A549 treated with AZD2906 at 1 μM for 4 hours (cell line): ENCODE measurements around the gene NAGA. TPM values are rescaled to one million over a fixed set of nuclear protein-coding genes. Genes with fewer than 3 reads are reported as not detected.

Experiments
- total RNA-seq: library from RNA; stranded (reverse); fragments of 200-300 nt; extraction: Qiagen RNA extraction; gene quantifications from 5 replicates; pipeline ENCODE4 v1.2.3, GENCODE V29; 2022

NAGA gene
- total RNA-seq, result 6.1 to 7.2 TPM (median 7.2 TPM) in 5 replicates

GRCh38 chr22:42070517-42071422 is at the start of gene NAGA:
NAGA (minus strand) TSS chr22:42070812; CDS start chr22:42070297, 515 bp downstream.

GRCh38 chr22:42090596-42091454 is 20.2 kb upstream of the NAGA start, which contains the start of gene NDUFA6:
NDUFA6 (minus strand) TSS chr22:42090772; CDS start chr22:42090744, 28 bp downstream.

DNA sequence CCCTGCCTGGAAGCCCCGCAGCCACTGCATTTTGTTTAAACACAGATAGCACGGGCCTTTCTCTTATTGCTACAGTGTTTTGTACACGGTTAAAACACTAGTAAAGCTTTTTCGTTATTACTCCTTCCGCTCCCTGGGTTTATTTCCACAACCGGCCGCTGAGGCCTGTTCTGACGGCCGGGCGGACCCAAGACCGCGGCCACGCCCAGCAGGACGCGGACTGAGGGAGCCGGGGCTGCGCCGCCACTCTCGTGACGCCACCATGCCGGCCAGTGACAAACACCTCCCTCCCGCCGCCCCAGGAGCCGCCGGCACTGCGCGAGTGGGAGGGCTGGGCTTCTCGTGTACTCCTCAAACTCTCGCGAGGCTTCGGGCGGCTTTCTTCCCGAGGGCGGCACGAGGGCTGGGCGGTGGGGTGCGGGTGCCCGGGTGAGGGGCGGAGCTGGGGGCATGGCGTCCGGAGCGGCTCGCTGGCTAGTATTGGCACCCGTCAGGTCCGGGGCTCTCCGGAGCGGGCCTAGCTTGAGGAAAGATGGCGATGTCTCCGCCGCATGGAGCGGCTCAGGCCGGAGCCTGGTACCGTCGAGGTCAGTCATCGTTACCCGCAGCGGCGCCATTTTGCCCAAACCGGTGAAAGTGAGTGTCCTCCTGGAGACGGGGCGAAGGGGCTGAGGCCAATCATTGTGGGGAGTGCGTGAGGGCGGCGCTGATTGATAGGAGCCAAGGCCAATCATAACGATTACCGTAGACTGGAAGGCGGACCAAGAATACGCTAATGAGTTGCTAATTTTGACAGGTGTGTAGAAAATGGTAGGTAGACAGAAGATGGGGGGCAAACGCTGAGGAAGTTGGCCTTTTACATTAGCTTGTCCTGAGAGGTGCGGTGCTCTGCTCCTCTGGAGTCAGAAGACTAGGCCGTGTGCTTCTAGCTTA is 9.0 kb upstream of the NAGA start, which contains the start of gene SMDT1:
Gene SMDT1 (plus strand): TSS at position 382 of the 933 bp plus-strand sequence. CDS start 69 bp downstream, at position 451.

DNA sequence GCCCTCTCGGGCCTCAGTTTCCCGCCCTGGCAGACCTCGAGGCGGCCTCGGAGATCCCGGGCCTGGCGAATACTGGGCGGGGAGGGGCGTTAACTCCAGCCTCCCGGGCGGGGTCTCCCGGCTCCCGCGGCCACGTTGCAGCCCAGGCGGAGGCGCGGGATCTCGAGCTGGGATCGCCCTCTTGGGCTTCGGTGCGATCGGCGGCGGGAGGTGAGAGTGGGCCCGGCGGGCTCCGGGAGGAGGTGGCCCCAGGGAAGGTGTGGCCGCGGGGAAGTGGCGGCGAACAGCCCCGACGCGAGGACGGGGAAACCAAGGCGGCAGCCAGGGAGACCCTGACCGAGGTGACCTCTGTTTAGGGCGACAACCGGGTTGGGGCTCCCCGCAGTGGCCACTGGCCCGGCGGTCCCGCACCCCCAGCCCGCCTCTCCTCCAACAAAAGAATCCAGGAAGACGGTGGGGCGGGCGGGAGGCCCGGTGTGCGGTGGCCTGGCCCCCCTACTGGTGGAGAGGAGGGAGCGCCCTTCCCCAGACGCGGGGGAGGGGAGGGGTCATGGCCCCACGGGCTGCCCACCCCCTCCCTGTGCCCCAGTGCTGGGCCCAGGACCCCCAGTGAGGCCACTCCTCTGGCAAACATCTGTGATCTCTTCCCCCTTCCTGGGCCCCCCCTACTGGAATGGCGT is 3.7 kb upstream of the NAGA start, which contains the start of gene PHETA2:
Gene PHETA2 (plus strand): TSS at position 117 of the 680 bp plus-strand sequence. CDS start 3,046 bp downstream, outside the sequence.

Other genes starting within 250 kb of the NAGA start
- gene SREBF2, start 237.7 kb downstream of the NAGA start, total RNA-seq, result 24.7 to 30.4 TPM (median 28.5 TPM) in 5 replicates
- gene SHISA8, start 155.7 kb downstream of the NAGA start, total RNA-seq, result 0.18 to 0.30 TPM (median 0.23 TPM) in 4 of 5 replicates, not detected in the other
- 0.12 to 0.23 TPM (median 0.14 TPM) in 5 replicates for gene TNFRSF13C, start 144.0 kb downstream of the NAGA start, total RNA-seq
- gene CENPM, start 123.7 kb downstream of the NAGA start, total RNA-seq, result 27.0 to 40.5 TPM (median 35.9 TPM) in 5 replicates
- gene SEPTIN3, start 101.4 kb downstream of the NAGA start, total RNA-seq, result 0.90 to 1.2 TPM (median 1.1 TPM) in 5 replicates
- 0.06 to 0.13 TPM (median 0.06 TPM) in 4 of 5 replicates, not detected in the other for gene WBP2NL, start 72.0 kb downstream of the NAGA start, total RNA-seq
- gene PHETA2, start 3.4 kb upstream of the NAGA start, total RNA-seq, result not detected in 5 replicates
- gene SMDT1, start 8.9 kb upstream of the NAGA start, total RNA-seq, result 23.0 to 45.8 TPM (median 40.7 TPM) in 5 replicates
- gene NDUFA6, start 20.0 kb upstream of the NAGA start, total RNA-seq, result 60.4 to 69.1 TPM (median 63.5 TPM) in 5 replicates
- 0.30 to 0.70 TPM (median 0.32 TPM) in 5 replicates for gene CYP2D6, start 60.0 kb upstream of the NAGA start, total RNA-seq
- gene TCF20, start 199.8 kb upstream of the NAGA start, total RNA-seq, result 11.6 to 16.2 TPM (median 12.9 TPM) in 5 replicates